Caco-2 (cell line): ENCODE data around the gene KRTAP10-2. TPM values are rescaled to one million over a fixed set of nuclear protein-coding genes. Genes with fewer than 3 reads are reported as not detected.

Experiments used
- BruUV-seq: library from RNA; stranded (reverse); fragments of 400-500 nt; replicated peaks from 2 replicates; lab custom pipeline; 2021; lab: Mats Ljungman, UMichigan
- CTCF ChIA-PET: fragments of 300-600 bp; sonication (Branson Sonifier 250); formaldehyde crosslinking; loops from one replicate; lab custom pipeline; 2022; ENCODE audit warnings: antibody characterized with exemption; lab: Charles Lee
- POLR2A ChIA-PET: fragments of 300-600 bp; sonication (Branson Sonifier 250); formaldehyde crosslinking; loops from one replicate; lab custom pipeline; 2022; ENCODE audit warnings: antibody characterized with exemption; lab: Charles Lee
- DNase-seq, 2 experiments: peaks; one replicate each; pipeline versions ENCODE4 v3.0.0 to v3.0.0-alpha.2; 2020 to 2022
- H3K27me3 ChIP-seq: replicated peaks from 2 replicates; pipeline ENCODE4 v1.6.0; 2011; ENCODE audit warnings: low read length; ENCODE audit not compliant: control insufficient read depth, insufficient read depth
- H3K36me3 ChIP-seq: 2 replicates; pipeline ENCODE4 v1.5.1; 2011; ENCODE audit warnings: low read length; ENCODE audit not compliant: control insufficient read depth, insufficient read depth
- H3K4me1 ChIP-seq: fragments of 250-450 bp; sonication (Bioruptor Pico); 2 replicates; pipeline ENCODE4 v1.5.1; 2020; ENCODE audit warnings: mild to moderate bottlenecking
- H3K4me3 ChIP-seq: 2 replicates; pipeline ENCODE4 v1.5.1; 2011; ENCODE audit warnings: low read depth, mild to moderate bottlenecking, control low read depth, low read length
- H3K9me3 ChIP-seq: fragments of 250-450 bp; sonication (Bioruptor Pico); 2 replicates; pipeline ENCODE4 v1.5.1; 2020; ENCODE audit warnings: mild to moderate bottlenecking, moderate library complexity
- H3K27ac Mint-ChIP-seq: one replicate; pipeline ENCODE4 v1.8.0; 2022; ENCODE audit warnings: mixed read lengths; ENCODE audit not compliant: unreplicated experiment
- H3K27me3 Mint-ChIP-seq: one replicate; pipeline ENCODE4 v1.8.0; 2022; ENCODE audit warnings: mixed read lengths; ENCODE audit not compliant: insufficient read depth, unreplicated experiment
- H3K36me3 Mint-ChIP-seq: one replicate; pipeline ENCODE4 v1.8.0; 2022; ENCODE audit warnings: mild to moderate bottlenecking, mixed read lengths; ENCODE audit not compliant: insufficient read depth, unreplicated experiment
- H3K4me1 Mint-ChIP-seq: one replicate; pipeline ENCODE4 v1.8.0; 2022; ENCODE audit warnings: low read depth, mixed read lengths; ENCODE audit not compliant: unreplicated experiment
- H3K4me3 Mint-ChIP-seq: one replicate; pipeline ENCODE4 v1.8.0; 2022; ENCODE audit warnings: mild to moderate bottlenecking, moderate library complexity, mixed read lengths; ENCODE audit not compliant: unreplicated experiment
- H3K9me3 Mint-ChIP-seq: one replicate; pipeline ENCODE4 v1.8.0; 2022; ENCODE audit warnings: mixed read lengths; ENCODE audit not compliant: unreplicated experiment
- intact Hi-C: fragments of 100-400 bp; cut with micrococcal nuclease; formaldehyde crosslinking; loops from one replicate; pipeline ENCODE4 v1.10.0; 2022; ENCODE audit not compliant: unreplicated experiment
- total RNA-seq: library from RNA; stranded (reverse); gene quantifications from 2 replicates; pipeline ENCODE4 v1.2.3, GENCODE V29; 2022
- TF ChIP-seq, protein P1 (sequence below), 2 experiments: fragments of 200-600 bp in 1 of 2; IDR thresholded peaks; 1 replicate in 1 of 2; 2 replicates in 1 of 2; pipeline versions ENCODE4 v1.5.1 to v1.8.0; 2011 to 2022; ENCODE audit warnings: antibody characterized with exemption in 1 of 2, control low read depth in 1 of 2, inconsistent platforms in 1 of 2, low read depth in 1 of 2, low read length in 1 of 2, mild to moderate bottlenecking in 1 of 2, moderate library complexity in 1 of 2; ENCODE audit not compliant: insufficient read depth in 1 of 2, severe bottlenecking in 1 of 2, unreplicated experiment in 1 of 2

Gene KRTAP10-2
- total RNA-seq, 1 experiment from 2014 or later, result not detected

DNA sequence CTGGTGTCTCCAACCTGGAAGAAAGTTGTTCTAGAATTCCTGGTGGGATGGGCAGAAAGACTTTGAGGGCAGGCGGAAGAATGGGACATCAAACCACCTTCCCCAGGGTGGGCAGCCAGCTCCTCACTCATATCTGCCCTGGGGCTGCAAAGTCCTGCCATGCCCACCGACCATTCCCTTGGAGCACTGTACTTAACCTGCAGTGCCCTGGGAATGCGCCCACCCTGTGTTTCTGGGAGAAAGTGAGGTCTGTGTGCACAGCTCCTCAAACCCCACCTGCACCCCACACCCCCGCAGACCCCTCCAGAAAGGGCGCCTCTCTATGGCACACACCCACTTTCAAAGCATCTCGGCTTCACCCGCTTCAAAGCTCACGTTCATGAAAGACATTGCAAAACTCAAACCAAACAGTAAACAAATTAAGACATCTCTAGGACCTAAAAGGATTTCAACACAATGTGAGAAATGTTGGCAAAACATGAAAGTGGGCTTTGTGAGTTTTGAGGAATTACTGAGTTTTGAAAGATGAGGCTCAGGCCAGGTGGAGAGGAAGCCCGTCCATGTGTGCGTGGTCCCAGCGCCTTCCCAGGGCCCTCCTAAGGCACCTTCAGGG, 36.5 kb downstream of the KRTAP10-2 start:
- Mint-ChIP-seq H3K9me3 (peaks cover 13% of the 10 kb centered on the region), H3K36me3 (no peaks in the 10 kb centered on the region), H3K27ac (no peak overlapping the region), H3K27me3 (no peaks in the 10 kb centered on the region), H3K4me3 (no peak overlapping the region), H3K4me1 (peaks cover 10% of the 10 kb centered on the region)
- TF ChIP-seq, protein P1, sequence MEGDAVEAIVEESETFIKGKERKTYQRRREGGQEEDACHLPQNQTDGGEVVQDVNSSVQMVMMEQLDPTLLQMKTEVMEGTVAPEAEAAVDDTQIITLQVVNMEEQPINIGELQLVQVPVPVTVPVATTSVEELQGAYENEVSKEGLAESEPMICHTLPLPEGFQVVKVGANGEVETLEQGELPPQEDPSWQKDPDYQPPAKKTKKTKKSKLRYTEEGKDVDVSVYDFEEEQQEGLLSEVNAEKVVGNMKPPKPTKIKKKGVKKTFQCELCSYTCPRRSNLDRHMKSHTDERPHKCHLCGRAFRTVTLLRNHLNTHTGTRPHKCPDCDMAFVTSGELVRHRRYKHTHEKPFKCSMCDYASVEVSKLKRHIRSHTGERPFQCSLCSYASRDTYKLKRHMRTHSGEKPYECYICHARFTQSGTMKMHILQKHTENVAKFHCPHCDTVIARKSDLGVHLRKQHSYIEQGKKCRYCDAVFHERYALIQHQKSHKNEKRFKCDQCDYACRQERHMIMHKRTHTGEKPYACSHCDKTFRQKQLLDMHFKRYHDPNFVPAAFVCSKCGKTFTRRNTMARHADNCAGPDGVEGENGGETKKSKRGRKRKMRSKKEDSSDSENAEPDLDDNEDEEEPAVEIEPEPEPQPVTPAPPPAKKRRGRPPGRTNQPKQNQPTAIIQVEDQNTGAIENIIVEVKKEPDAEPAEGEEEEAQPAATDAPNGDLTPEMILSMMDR (IDR thresholded peaks at IDR 0.05; ENCODE audit: insufficient read depth in 1 of 2, low read depth in 1 of 2, low read length in 1 of 2, severe bottlenecking in 1 of 2, unreplicated experiment in 1 of 2), result no peak
- intact Hi-C loops, result loop anchor here (10.0 kb wide), 1 partner anchor 280 kb away; no protein-coding TSS in a partner anchor
- Histone ChIP-seq H3K4me3 (no peak overlapping the region), H3K4me1 (no peaks in the 10 kb centered on the region), H3K36me3 (no peaks in the 10 kb centered on the region), H3K9me3 (no peaks in the 10 kb centered on the region), H3K27me3 (no peaks in the 10 kb centered on the region)
- ChIA-PET CTCF (no interaction called here), POLR2A (no interaction called here)
- DNase-seq, result no peak
- BruUV-seq, result no TSS peak

DNA sequence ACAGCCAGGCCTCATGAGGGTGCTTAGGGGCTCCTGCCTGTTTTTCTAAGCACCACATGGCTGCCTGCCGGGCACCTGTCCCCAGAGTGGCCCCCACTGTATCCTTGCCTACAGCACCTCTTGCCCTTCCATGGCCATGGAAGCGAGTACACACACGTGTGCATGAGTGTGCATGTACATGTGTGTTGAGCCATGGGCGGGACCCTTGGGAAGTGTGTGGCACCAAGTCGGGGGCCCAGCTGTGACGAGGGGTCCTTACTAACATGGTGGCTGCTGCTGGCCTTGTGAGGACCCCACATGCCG, 37.1 kb downstream of the KRTAP10-2 start:
- intact Hi-C loops, result loop anchor here (10.0 kb wide), 1 partner anchor 281 kb away; no protein-coding TSS in a partner anchor
- POLR2A ChIA-PET, result no interaction called here

DNA sequence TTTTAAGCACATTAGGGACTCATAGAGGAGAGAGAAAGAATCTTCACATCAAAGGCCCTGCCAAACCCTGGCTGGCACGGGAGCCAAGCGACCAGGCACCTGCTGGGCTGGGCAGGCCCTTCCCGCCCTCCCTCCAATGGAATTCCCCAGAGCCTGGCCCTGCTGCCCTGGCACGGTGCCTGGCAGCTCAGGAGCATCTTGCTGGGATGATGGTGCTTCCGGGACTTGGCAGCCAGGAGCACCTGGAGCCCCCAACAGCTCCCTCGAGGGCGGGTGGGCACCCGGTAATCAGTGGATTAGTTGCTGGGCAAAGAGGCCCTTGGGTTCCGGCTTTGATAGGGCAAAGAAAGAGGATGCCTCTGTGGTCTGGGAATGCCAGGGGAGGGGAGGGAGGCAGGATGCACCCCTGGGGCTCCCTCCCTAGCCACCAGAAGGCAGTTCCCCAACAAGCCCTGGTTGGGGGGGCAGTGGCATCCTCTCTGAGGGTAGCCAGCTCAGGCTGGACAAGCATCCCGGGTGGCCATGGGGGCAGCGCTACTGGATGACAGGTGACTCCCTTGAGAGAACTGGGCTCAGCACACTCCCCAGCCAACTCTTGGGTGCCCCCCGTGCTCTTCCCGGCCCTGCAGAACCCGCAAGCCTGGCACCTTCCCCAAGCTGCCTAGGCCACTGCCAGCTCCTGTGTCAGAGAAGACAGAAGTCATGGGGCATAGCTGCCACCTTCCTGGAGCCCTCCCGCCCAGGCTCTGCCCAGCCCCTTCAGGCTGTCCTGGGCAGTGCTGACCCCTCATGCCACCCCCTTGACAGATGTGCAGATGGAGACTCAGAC, 37.7 kb downstream of the KRTAP10-2 start:
- no peaks in the 10 kb centered on the region for H3K36me3 Mint-ChIP-seq
- Histone ChIP-seq H3K36me3 (no peaks in the 10 kb centered on the region), H3K4me3 (no peak overlapping the region), H3K4me1 (no peaks in the 10 kb centered on the region), H3K9me3 (no peaks in the 10 kb centered on the region), H3K27me3 (no peaks in the 10 kb centered on the region)
- TF ChIP-seq, protein P1 (IDR thresholded peaks at IDR 0.05; ENCODE audit: insufficient read depth in 1 of 2, low read depth in 1 of 2, low read length in 1 of 2, severe bottlenecking in 1 of 2, unreplicated experiment in 1 of 2), result no peak
- DNase-seq, result no peak
- ChIA-PET POLR2A (no interaction called here), CTCF (no interaction called here)
- H3K27ac Mint-ChIP-seq, result no peak overlapping the region
- no TSS peak for BruUV-seq
- no peak overlapping the region for H3K4me3 Mint-ChIP-seq
- peaks cover 13% of the 10 kb centered on the region for H3K9me3 Mint-ChIP-seq
- intact Hi-C loops, result loop anchor here (10.0 kb wide), 1 partner anchor 281 kb away; no protein-coding TSS in a partner anchor
- peaks cover 10% of the 10 kb centered on the region for H3K4me1 Mint-ChIP-seq
- no peaks in the 10 kb centered on the region for H3K27me3 Mint-ChIP-seq

More for the DNA sequence above, 37.1 kb downstream of the KRTAP10-2 start:
- Histone ChIP-seq H3K4me1 (no peaks in the 10 kb centered on the region), H3K9me3 (no peaks in the 10 kb centered on the region), H3K27me3 (no peaks in the 10 kb centered on the region), H3K36me3 (no peaks in the 10 kb centered on the region), H3K4me3 (no peak overlapping the region)
- no peak overlapping the region for H3K27ac Mint-ChIP-seq
- no peaks in the 10 kb centered on the region for H3K27me3 Mint-ChIP-seq
- BruUV-seq, result no TSS peak
- no peak for DNase-seq
- H3K9me3 Mint-ChIP-seq, result peaks cover 13% of the 10 kb centered on the region
- H3K4me3 Mint-ChIP-seq, result no peak overlapping the region
- H3K4me1 Mint-ChIP-seq, result peaks cover 10% of the 10 kb centered on the region
- H3K36me3 Mint-ChIP-seq, result no peaks in the 10 kb centered on the region
- TF ChIP-seq, protein P1 (IDR thresholded peaks at IDR 0.05; ENCODE audit: insufficient read depth in 1 of 2, low read depth in 1 of 2, low read length in 1 of 2, severe bottlenecking in 1 of 2, unreplicated experiment in 1 of 2), result no peak
- CTCF ChIA-PET, result no interaction called here
